ENCODE results near the gene C2orf81.

The C2orf81 gene

DNA sequence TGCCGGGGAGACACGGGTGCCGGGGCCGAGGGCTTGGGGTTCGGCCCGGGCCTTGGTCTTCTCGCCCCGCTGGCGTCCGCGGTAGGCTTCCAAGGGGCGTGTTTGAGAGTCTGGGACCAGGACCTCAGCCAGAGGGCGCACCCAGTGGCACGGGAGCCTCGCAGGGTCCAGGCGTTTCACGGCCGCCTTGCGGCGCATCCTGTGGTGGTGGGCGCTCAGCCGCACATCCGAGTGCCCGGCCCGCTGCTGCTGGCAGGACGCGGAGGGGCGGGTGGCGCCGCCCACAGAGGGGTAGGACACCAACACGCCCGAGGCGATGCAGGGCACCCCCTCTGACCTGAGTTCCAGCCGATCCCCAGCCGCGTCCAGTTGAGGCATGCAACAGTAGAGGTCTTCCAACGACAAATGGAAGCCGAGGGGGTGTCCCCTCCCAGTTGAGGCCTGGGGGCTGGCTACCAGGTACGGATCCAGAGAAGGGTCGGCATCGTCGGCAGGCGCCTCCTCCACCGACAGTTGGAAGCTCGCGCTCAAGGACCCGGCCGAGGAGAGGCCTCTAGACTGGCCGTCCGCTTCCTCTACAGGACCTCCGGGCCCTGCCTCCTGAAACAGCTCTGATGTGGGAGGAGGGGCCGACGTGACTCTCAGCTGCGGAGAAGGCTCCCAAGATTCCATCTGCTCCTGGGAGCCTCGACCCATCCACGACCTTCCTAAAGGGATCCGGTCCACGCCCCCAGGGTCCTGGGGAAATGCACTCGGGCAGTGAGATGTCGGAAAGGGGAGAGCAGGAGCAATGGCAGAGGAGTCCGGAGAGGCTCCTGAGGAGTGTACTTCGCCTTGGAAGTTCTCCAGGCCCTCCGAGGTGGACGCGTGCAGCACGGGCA lies 6.3 kb downstream of the C2orf81 start:
- H3K27me3 ChIP-seq (ENCODE audit: insufficient read depth, poor library complexity, severe bottlenecking) = peaks cover 30% of the 10 kb centered on the region
- H3K27ac ChIP-seq (replicated peaks) = no peak overlapping the region
- no peak for DNase-seq (ENCODE audit: low read depth in 1 of 2, low spot score in 1 of 2)
- TF ChIP-seq, protein P1, sequence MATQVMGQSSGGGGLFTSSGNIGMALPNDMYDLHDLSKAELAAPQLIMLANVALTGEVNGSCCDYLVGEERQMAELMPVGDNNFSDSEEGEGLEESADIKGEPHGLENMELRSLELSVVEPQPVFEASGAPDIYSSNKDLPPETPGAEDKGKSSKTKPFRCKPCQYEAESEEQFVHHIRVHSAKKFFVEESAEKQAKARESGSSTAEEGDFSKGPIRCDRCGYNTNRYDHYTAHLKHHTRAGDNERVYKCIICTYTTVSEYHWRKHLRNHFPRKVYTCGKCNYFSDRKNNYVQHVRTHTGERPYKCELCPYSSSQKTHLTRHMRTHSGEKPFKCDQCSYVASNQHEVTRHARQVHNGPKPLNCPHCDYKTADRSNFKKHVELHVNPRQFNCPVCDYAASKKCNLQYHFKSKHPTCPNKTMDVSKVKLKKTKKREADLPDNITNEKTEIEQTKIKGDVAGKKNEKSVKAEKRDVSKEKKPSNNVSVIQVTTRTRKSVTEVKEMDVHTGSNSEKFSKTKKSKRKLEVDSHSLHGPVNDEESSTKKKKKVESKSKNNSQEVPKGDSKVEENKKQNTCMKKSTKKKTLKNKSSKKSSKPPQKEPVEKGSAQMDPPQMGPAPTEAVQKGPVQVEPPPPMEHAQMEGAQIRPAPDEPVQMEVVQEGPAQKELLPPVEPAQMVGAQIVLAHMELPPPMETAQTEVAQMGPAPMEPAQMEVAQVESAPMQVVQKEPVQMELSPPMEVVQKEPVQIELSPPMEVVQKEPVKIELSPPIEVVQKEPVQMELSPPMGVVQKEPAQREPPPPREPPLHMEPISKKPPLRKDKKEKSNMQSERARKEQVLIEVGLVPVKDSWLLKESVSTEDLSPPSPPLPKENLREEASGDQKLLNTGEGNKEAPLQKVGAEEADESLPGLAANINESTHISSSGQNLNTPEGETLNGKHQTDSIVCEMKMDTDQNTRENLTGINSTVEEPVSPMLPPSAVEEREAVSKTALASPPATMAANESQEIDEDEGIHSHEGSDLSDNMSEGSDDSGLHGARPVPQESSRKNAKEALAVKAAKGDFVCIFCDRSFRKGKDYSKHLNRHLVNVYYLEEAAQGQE (IDR thresholded peaks at IDR 0.05; ENCODE audit: insufficient replicate concordance, low read depth) = no peak
- TF ChIP-seq, protein P2, sequence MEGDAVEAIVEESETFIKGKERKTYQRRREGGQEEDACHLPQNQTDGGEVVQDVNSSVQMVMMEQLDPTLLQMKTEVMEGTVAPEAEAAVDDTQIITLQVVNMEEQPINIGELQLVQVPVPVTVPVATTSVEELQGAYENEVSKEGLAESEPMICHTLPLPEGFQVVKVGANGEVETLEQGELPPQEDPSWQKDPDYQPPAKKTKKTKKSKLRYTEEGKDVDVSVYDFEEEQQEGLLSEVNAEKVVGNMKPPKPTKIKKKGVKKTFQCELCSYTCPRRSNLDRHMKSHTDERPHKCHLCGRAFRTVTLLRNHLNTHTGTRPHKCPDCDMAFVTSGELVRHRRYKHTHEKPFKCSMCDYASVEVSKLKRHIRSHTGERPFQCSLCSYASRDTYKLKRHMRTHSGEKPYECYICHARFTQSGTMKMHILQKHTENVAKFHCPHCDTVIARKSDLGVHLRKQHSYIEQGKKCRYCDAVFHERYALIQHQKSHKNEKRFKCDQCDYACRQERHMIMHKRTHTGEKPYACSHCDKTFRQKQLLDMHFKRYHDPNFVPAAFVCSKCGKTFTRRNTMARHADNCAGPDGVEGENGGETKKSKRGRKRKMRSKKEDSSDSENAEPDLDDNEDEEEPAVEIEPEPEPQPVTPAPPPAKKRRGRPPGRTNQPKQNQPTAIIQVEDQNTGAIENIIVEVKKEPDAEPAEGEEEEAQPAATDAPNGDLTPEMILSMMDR (IDR thresholded peaks at IDR 0.05; ENCODE audit: insufficient read depth, low read length) = no peak
- TF ChIP-seq SPI1 (IDR thresholded peaks at IDR 0.05; ENCODE audit: borderline replicate concordance, low read depth) = no peak
- no peak for TF ChIP-seq GABPA (IDR thresholded peaks at IDR 0.05; ENCODE audit: low read depth)
- no peak for TF ChIP-seq POLR2AphosphoS5 (IDR thresholded peaks at IDR 0.05; ENCODE audit: low read depth)
- no peak overlapping the region for H3K4me3 ChIP-seq (replicated peaks; ENCODE audit: insufficient read depth, low read length)

- no peak for DNase-seq (ENCODE audit: low read depth in 1 of 2, low spot score in 1 of 2)
- Histone ChIP-seq H3K27me3 (ENCODE audit: insufficient read depth, poor library complexity, severe bottlenecking) (peaks cover 29% of the 10 kb centered on the region), H3K4me3 (replicated peaks; ENCODE audit: insufficient read depth, low read length) (no peak overlapping the region), H3K27ac (replicated peaks) (no peak overlapping the region)
- TF ChIP-seq SPI1 (IDR thresholded peaks at IDR 0.05; ENCODE audit: borderline replicate concordance, low read depth) = no peak
- TF ChIP-seq, protein P2 (IDR thresholded peaks at IDR 0.05; ENCODE audit: insufficient read depth, low read length) = no peak
- no peak for TF ChIP-seq POLR2AphosphoS5 (IDR thresholded peaks at IDR 0.05; ENCODE audit: low read depth)
- TF ChIP-seq, protein P1 (IDR thresholded peaks at IDR 0.05; ENCODE audit: insufficient replicate concordance, low read depth) = no peak
- TF ChIP-seq GABPA (IDR thresholded peaks at IDR 0.05; ENCODE audit: low read depth) = no peak
Measured at GRCh38 chr2:74414441-74414840, 7.0 kb downstream of the C2orf81 start.

GRCh38 chr2:74413001-74413698 lies 8.3 kb downstream of the C2orf81 start:
- no peak for TF ChIP-seq GABPA (IDR thresholded peaks at IDR 0.05; ENCODE audit: low read depth)
- TF ChIP-seq SPI1 (IDR thresholded peaks at IDR 0.05; ENCODE audit: borderline replicate concordance, low read depth) = peak; percentile 72
- TF ChIP-seq, protein P2 (IDR thresholded peaks at IDR 0.05; ENCODE audit: insufficient read depth, low read length) = no peak
- no peak for TF ChIP-seq POLR2AphosphoS5 (IDR thresholded peaks at IDR 0.05; ENCODE audit: low read depth)
- TF ChIP-seq, protein P1 (IDR thresholded peaks at IDR 0.05; ENCODE audit: insufficient replicate concordance, low read depth) = no peak
- no peak overlapping the region for H3K4me3 ChIP-seq (replicated peaks; ENCODE audit: insufficient read depth, low read length)
- peaks cover 25% of the 10 kb centered on the region for H3K27me3 ChIP-seq (ENCODE audit: insufficient read depth, poor library complexity, severe bottlenecking)
- no peak overlapping the region for H3K27ac ChIP-seq (replicated peaks)
- peak in 1 of 2 experiments; percentile 27 for DNase-seq (ENCODE audit: low read depth in 1 of 2, low spot score in 1 of 2)

All from HL-60 (cell line).